Liver (tissue), 9 donors: Measurements from ENCODE around the gene GRIK2. TPM values are rescaled to one million over a fixed set of nuclear protein-coding genes. Genes with fewer than 3 reads are reported as not detected.

Experiments
- DNase-seq: peaks from one replicate; pipeline ENCODE4 v3.0.0-alpha.2; 2017; ENCODE audit warnings: low spot score
- H3K27ac ChIP-seq, 2 donors: one replicate each; pipeline ENCODE4 v1.7.0; 2013; ENCODE audit warnings: inconsistent platforms in 2 of 2, low read length in 2 of 2, control low read depth in 1 of 2, low read depth in 1 of 2, mild to moderate bottlenecking in 1 of 2
- H3K27me3 ChIP-seq, 4 donors: one replicate each; pipeline versions ENCODE4 v1.6.1 to v1.7.0; 2013; ENCODE audit warnings: low read length in 3 of 4, inconsistent platforms in 1 of 4, mild to moderate bottlenecking in 1 of 4, moderate library complexity in 1 of 4; ENCODE audit not compliant: control insufficient read depth in 4 of 4, insufficient read depth in 4 of 4
- H3K36me3 ChIP-seq, 4 donors: one replicate each; pipeline versions ENCODE4 v1.6.1 to v1.7.0; 2013; ENCODE audit warnings: low read length in 3 of 4, mild to moderate bottlenecking in 3 of 4, low read depth in 1 of 4, moderate library complexity in 1 of 4; ENCODE audit not compliant: control insufficient read depth in 4 of 4, insufficient read depth in 3 of 4
- H3K4me1 ChIP-seq, 4 donors: one replicate each; pipeline versions ENCODE4 v1.6.1 to v1.7.0; 2013; ENCODE audit warnings: low read length in 3 of 4, mild to moderate bottlenecking in 3 of 4, moderate library complexity in 1 of 4; ENCODE audit not compliant: control insufficient read depth in 4 of 4, insufficient read depth in 4 of 4
- H3K4me3 ChIP-seq, 3 donors: one replicate each; pipeline versions ENCODE4 v1.6.1 to v1.7.0; 2013; ENCODE audit warnings: low read length in 3 of 3, control low read depth in 1 of 3, low read depth in 1 of 3, mild to moderate bottlenecking in 1 of 3
- H3K9ac ChIP-seq, 2 donors: one replicate each; pipeline ENCODE4 v1.7.0; 2013; ENCODE audit warnings: low read length in 2 of 2, mild to moderate bottlenecking in 2 of 2, moderate library complexity in 2 of 2, control low read depth in 1 of 2, low read depth in 1 of 2
- H3K9me3 ChIP-seq, 4 donors: one replicate each; pipeline versions ENCODE4 v1.6.1 to v1.7.0; 2013; ENCODE audit warnings: low read length in 3 of 4; ENCODE audit not compliant: control insufficient read depth in 4 of 4
- ATF3 ChIP-seq: IDR thresholded peaks from 2 replicates; pipeline ENCODE4 v1.6.1; 2016; ENCODE audit warnings: antibody characterized with exemption
- CTCF ChIP-seq: fragments of 150-350 bp; IDR thresholded peaks from 2 replicates; pipeline ENCODE4 v1.5.1; 2017; ENCODE audit warnings: improper control_type of control experiment, low read depth, low read length; ENCODE audit not compliant: missing input control
- EGR1 ChIP-seq, 2 donors: IDR thresholded peaks; 2 replicates each; pipeline ENCODE4 v1.6.1; 2016 to 2018; ENCODE audit warnings: antibody characterized with exemption in 2 of 2, low read depth in 2 of 2
- FOXA1 ChIP-seq: IDR thresholded peaks from 2 replicates; pipeline ENCODE4 v1.6.1; 2016; ENCODE audit warnings: antibody characterized with exemption
- FOXA2 ChIP-seq: IDR thresholded peaks from 2 replicates; pipeline ENCODE4 v1.6.1; 2016; ENCODE audit warnings: antibody characterized with exemption
- GABPA ChIP-seq, 2 donors: IDR thresholded peaks in 1 of 2; conservative IDR thresholded peaks in 1 of 2; 2 replicates each; pipeline ENCODE4 v1.6.1; 2016; ENCODE audit warnings: antibody characterized with exemption in 2 of 2, mild to moderate bottlenecking in 1 of 2, moderate library complexity in 1 of 2
- HNF4A ChIP-seq, 2 donors: conservative IDR thresholded peaks; 2 replicates each; pipeline ENCODE4 v1.6.1; 2016; ENCODE audit warnings: antibody characterized with exemption in 2 of 2, mild to moderate bottlenecking in 2 of 2
- HNF4G ChIP-seq: IDR thresholded peaks from 2 replicates; pipeline ENCODE4 v1.6.1; 2016; ENCODE audit warnings: antibody characterized with exemption
- JUND ChIP-seq, 2 donors: IDR thresholded peaks; 2 replicates each; pipeline ENCODE4 v1.6.1; 2016; ENCODE audit warnings: antibody characterized with exemption in 2 of 2
- MAX ChIP-seq: IDR thresholded peaks from 2 replicates; pipeline ENCODE4 v1.6.1; 2016; ENCODE audit warnings: antibody characterized with exemption
- NR2F2 ChIP-seq: IDR thresholded peaks from 2 replicates; pipeline ENCODE4 v1.6.1; 2016; ENCODE audit warnings: antibody characterized with exemption
- RAD21 ChIP-seq, 2 donors: IDR thresholded peaks; 2 replicates each; pipeline ENCODE4 v1.6.1; 2016; ENCODE audit warnings: antibody characterized with exemption in 2 of 2, mild to moderate bottlenecking in 2 of 2
- REST ChIP-seq: IDR thresholded peaks from 2 replicates; pipeline ENCODE4 v1.6.1; 2016; ENCODE audit warnings: antibody characterized with exemption, mild to moderate bottlenecking
- RXRA ChIP-seq, 2 donors: IDR thresholded peaks; 2 replicates each; pipeline ENCODE4 v1.6.1; 2017 to 2018; ENCODE audit warnings: antibody characterized with exemption in 2 of 2, mild to moderate bottlenecking in 1 of 2
- SP1 ChIP-seq: IDR thresholded peaks from 2 replicates; pipeline ENCODE4 v1.6.1; 2018; ENCODE audit warnings: antibody characterized with exemption, mild to moderate bottlenecking
- TAF1 ChIP-seq: conservative IDR thresholded peaks from 2 replicates; pipeline ENCODE4 v1.6.1; 2016; ENCODE audit warnings: antibody characterized with exemption, mild to moderate bottlenecking
- YY1 ChIP-seq: IDR thresholded peaks from 2 replicates; pipeline ENCODE4 v1.6.1; 2016; ENCODE audit warnings: antibody characterized with exemption, mild to moderate bottlenecking
- ZBTB33 ChIP-seq: IDR thresholded peaks from 2 replicates; pipeline ENCODE4 v1.6.1; 2016; ENCODE audit warnings: antibody characterized with exemption
- WGBS: extraction: QIAGEN DNeasy Blood & Tissue Kit; methylation state at CpG from one replicate; pipeline ENCODE4 v1.1.7; 2013; 5-methylcytosine and 5-hydroxymethylcytosine counted together
- polyA plus RNA-seq, 2 donors: library from polyadenylated mRNA; stranded (reverse) in 1 of 2; unstranded in 1 of 2; fragments of 200-250 nt in 1 of 2; fragments of >200 nt in 1 of 2; fragmentation: Nextera tagmentation in 1 of 2; extraction: Ambion mirVana in 1 of 2; gene quantifications; one replicate each; pipeline versions ENCODE4 v1.2.1 to v1.2.3, GENCODE V29; 2013 to 2015
- total RNA-seq, 2 donors: library from RNA; depleted of rRNA; stranded (reverse); fragments of >200 nt; gene quantifications; one replicate each; pipeline ENCODE4 v1.2.3, GENCODE V29; 2014
- donor health status: healthy.
- donor health status: healthy.
- donor health status: healthy.
- donor health status: healthy.
- donor health status: healthy.

The GRIK2 gene
- total and polyA plus RNA-seq, 4 donors: 0.02 to 0.17 (median 0.05) TPM

- Histone ChIP-seq H3K4me1 (peaks cover 2 to 29% (median 23%) of the 10 kb centered on the region in 4 donors), H3K27ac (no peak overlapping the region), H3K9ac (no peak overlapping the region), H3K9me3 (no peaks in the 10 kb centered on the region), H3K4me3 (no peak overlapping the region), H3K36me3 (no peaks in the 10 kb centered on the region), H3K27me3 (no peaks in the 10 kb centered on the region)
- no peak for DNase-seq
- peak in 1 of 2 donors; percentile 69 for TF ChIP-seq JUND (IDR thresholded peaks at IDR 0.05)
- TF ChIP-seq FOXA2: peak; percentile 89
- TF ChIP-seq FOXA1: peak; percentile 84
- peak; percentile 53 to 75 for TF ChIP-seq HNF4A (conservative IDR thresholded peaks at IDR 0.05)
- TF ChIP-seq HNF4G: no peak
- TF ChIP-seq NR2F2: peak; percentile 13
- no peak for TF ChIP-seq ATF3
- TF ChIP-seq EGR1 (IDR thresholded peaks at IDR 0.05; ENCODE audit: low read depth in 2 of 2): peak in 1 of 2 donors; percentile 30
- peak; percentile 66 for TF ChIP-seq REST
- TF ChIP-seq MAX: peak; percentile 72
- TF ChIP-seq CTCF: no peak
- no peak for TF ChIP-seq GABPA (IDR thresholded peaks at IDR 0.05 in 1 of 2, conservative IDR thresholded peaks at IDR 0.05 in 1 of 2)
- TF ChIP-seq TAF1: no peak
- peak; percentile 29 for TF ChIP-seq SP1
- peak; percentile 42 to 80 for TF ChIP-seq RXRA (IDR thresholded peaks at IDR 0.05)
- TF ChIP-seq RAD21 (IDR thresholded peaks at IDR 0.05): peak; percentile 25 to 54
- peak; percentile 59 for TF ChIP-seq YY1
- TF ChIP-seq ZBTB33: peak; percentile 62
- WGBS: 47% methylated on average over 2 of the region's 2 CpGs
These were observed 348.1 kb downstream of the GRIK2 start for GRCh38 chr6:101741474-101742171.
